Trophoblast cell (in vitro differentiated cells and primary cell): Measurements from ENCODE around the gene APCDD1.
"Not testable (repeated sequence)": the region's sequence is repeated elsewhere in the genome, so short reads cannot be mapped to it uniquely, and the experiment has no call there.

Experiments
- DNase-seq, 2 donors: peaks; one replicate each; pipeline ENCODE4 v3.0.0-alpha.2; 2016
- H2AFZ ChIP-seq: 2 replicates; pipeline ENCODE4 v1.6.1; 2013; ENCODE audit warnings: low read length, moderate library complexity, mild to moderate bottlenecking; ENCODE audit not compliant: insufficient read depth, poor library complexity
- H2AK5ac ChIP-seq: 2 replicates; pipeline ENCODE4 v1.6.1; 2013; ENCODE audit warnings: mild to moderate bottlenecking, low read length
- H2BK120ac ChIP-seq: 2 replicates; pipeline ENCODE4 v1.6.1; 2013; ENCODE audit warnings: low read length, mild to moderate bottlenecking, moderate library complexity; ENCODE audit not compliant: insufficient read depth, poor library complexity
- H2BK12ac ChIP-seq: 2 replicates; pipeline ENCODE4 v1.6.1; 2013; ENCODE audit warnings: mild to moderate bottlenecking, low read length, moderate library complexity
- H2BK5ac ChIP-seq: 2 replicates; pipeline ENCODE4 v1.6.1; 2013; ENCODE audit warnings: low read length, low read depth, moderate library complexity, mild to moderate bottlenecking; ENCODE audit not compliant: poor library complexity
- H3K14ac ChIP-seq: 2 replicates; pipeline ENCODE4 v1.6.1; 2013; ENCODE audit warnings: mild to moderate bottlenecking, low read length
- H3K18ac ChIP-seq: 2 replicates; pipeline ENCODE4 v1.6.1; 2013; ENCODE audit warnings: mild to moderate bottlenecking, low read length
- H3K23ac ChIP-seq: 2 replicates; pipeline ENCODE4 v1.6.1; 2013; ENCODE audit warnings: low read length
- H3K27ac ChIP-seq: 2 replicates; pipeline ENCODE4 v1.5.1; 2013; ENCODE audit warnings: low read depth, mild to moderate bottlenecking, inconsistent platforms, low read length, moderate library complexity
- H3K27me3 ChIP-seq: 2 replicates; pipeline ENCODE4 v1.6.1; 2013; ENCODE audit warnings: inconsistent platforms, mild to moderate bottlenecking, low read length, moderate library complexity; ENCODE audit not compliant: insufficient read depth
- H3K36me3 ChIP-seq, 2 experiments: 1 replicate in 1 of 2; 2 replicates in 1 of 2; pipeline ENCODE4 v1.6.1; 2013; ENCODE audit warnings: low read length in 2 of 2, mild to moderate bottlenecking in 2 of 2, moderate library complexity in 1 of 2; ENCODE audit not compliant: insufficient read depth in 2 of 2, control insufficient read depth in 1 of 2
- H3K4ac ChIP-seq: 2 replicates; pipeline ENCODE4 v1.6.1; 2013; ENCODE audit warnings: low read depth, mild to moderate bottlenecking, low read length, moderate library complexity
- H3K4me1 ChIP-seq, 2 experiments: 1 replicate in 1 of 2; 2 replicates in 1 of 2; pipeline ENCODE4 v1.6.1; 2013; ENCODE audit warnings: low read length in 2 of 2, mild to moderate bottlenecking in 2 of 2, moderate library complexity in 1 of 2; ENCODE audit not compliant: insufficient read depth in 2 of 2, control insufficient read depth in 1 of 2
- H3K4me2 ChIP-seq: 2 replicates; pipeline ENCODE4 v1.6.1; 2013; ENCODE audit warnings: inconsistent platforms, mild to moderate bottlenecking, low read length, moderate library complexity
- H3K4me3 ChIP-seq: 2 replicates; pipeline ENCODE4 v1.5.1; 2013; ENCODE audit warnings: mild to moderate bottlenecking, low read depth, low read length, inconsistent platforms
- H3K79me1 ChIP-seq: one replicate; pipeline ENCODE4 v1.6.1; 2013; ENCODE audit warnings: low read length
- H3K79me2 ChIP-seq: 2 replicates; pipeline ENCODE4 v1.6.1; 2013; ENCODE audit warnings: low read length, mild to moderate bottlenecking; ENCODE audit not compliant: control insufficient read depth, insufficient read depth, poor library complexity
- H3K9ac ChIP-seq: 2 replicates; pipeline ENCODE4 v1.6.1; 2013; ENCODE audit warnings: mild to moderate bottlenecking, low read length
- H3K9me3 ChIP-seq: 2 replicates; pipeline ENCODE4 v1.6.1; 2013; ENCODE audit warnings: low read depth, mild to moderate bottlenecking, control low read depth, inconsistent platforms, low read length; ENCODE audit not compliant: insufficient read depth
- H4K12ac ChIP-seq: 2 replicates; pipeline ENCODE4 v1.6.1; 2013; ENCODE audit warnings: low read depth, mild to moderate bottlenecking, low read length, moderate library complexity
- H4K8ac ChIP-seq: 2 replicates; pipeline ENCODE4 v1.6.1; 2013; ENCODE audit warnings: low read depth, mild to moderate bottlenecking, low read length, moderate library complexity
- H4K91ac ChIP-seq: one replicate; pipeline ENCODE4 v1.6.1; 2013; ENCODE audit warnings: low read depth, mild to moderate bottlenecking, low read length, moderate library complexity
- WGBS: extraction: QIAGEN DNeasy Blood & Tissue Kit; methylation state at CpG from one replicate; pipeline ENCODE4 v1.1.7; 2013; ENCODE audit warnings: missing lambda C conversion rate; ENCODE audit not compliant: insufficient read length, insufficient coverage; ENCODE audit errors: extremely low coverage; 5-methylcytosine and 5-hydroxymethylcytosine counted together

The APCDD1 gene

GRCh38 chr18:10536280-10536679 is 81.8 kb downstream of the APCDD1 start:
- Histone ChIP-seq H3K79me1 (no peaks in the 10 kb centered on the region), H3K18ac (no peak overlapping the region), H2AFZ (no peak overlapping the region), H3K9ac (no peak overlapping the region), H3K9me3 (no peaks in the 10 kb centered on the region), H2BK5ac (no peak overlapping the region), H4K91ac (no peak overlapping the region), H3K27me3 (no peaks in the 10 kb centered on the region), H3K36me3 (peaks cover 5% of the 10 kb centered on the region in 2 experiments), H3K23ac (no peak overlapping the region), H2AK5ac (no peak overlapping the region), H3K4me2 (no peak overlapping the region), H3K27ac (no peak overlapping the region), H4K12ac (no peak overlapping the region), H2BK12ac (no peak overlapping the region), H4K8ac (no peak overlapping the region), H3K4ac (no peak overlapping the region), H3K4me1 (no peaks in the 10 kb centered on the region), H3K4me3 (no peak overlapping the region), H3K14ac (no peak overlapping the region), H3K79me2 (no peaks in the 10 kb centered on the region), H2BK120ac (no peak overlapping the region)
- DNase-seq = no peak
- WGBS = no CpG with 5 or more reads among the region's 2 CpGs

- 100% methylated on average over 1 of the region's 2 CpGs for WGBS
- Histone ChIP-seq H3K18ac (no peak overlapping the region), H3K9me3 (no peaks in the 10 kb centered on the region), H3K4me1 (no peaks in the 10 kb centered on the region), H2BK120ac (no peak overlapping the region), H3K27ac (no peak overlapping the region), H2AK5ac (no peak overlapping the region), H3K23ac (no peak overlapping the region), H3K27me3 (no peaks in the 10 kb centered on the region), H2BK12ac (no peak overlapping the region), H3K79me1 (no peaks in the 10 kb centered on the region), H3K4me3 (no peak overlapping the region), H3K4ac (no peak overlapping the region), H3K79me2 (no peaks in the 10 kb centered on the region), H3K36me3 (peaks cover 5 to 11% of the 10 kb centered on the region in 2 experiments), H3K4me2 (no peak overlapping the region), H4K91ac (no peak overlapping the region), H3K14ac (no peak overlapping the region), H4K12ac (no peak overlapping the region), H4K8ac (no peak overlapping the region), H3K9ac (no peak overlapping the region), H2BK5ac (no peak overlapping the region), H2AFZ (no peak overlapping the region)
- DNase-seq = no peak
Observed at GRCh38 chr18:10537765-10538164, 83.3 kb downstream of the APCDD1 start.

- H2AK5ac ChIP-seq, H4K12ac ChIP-seq, H3K79me2 ChIP-seq, DNase-seq, H3K23ac ChIP-seq, H3K4me3 ChIP-seq, H3K27me3 ChIP-seq, H3K9ac ChIP-seq, H3K9me3 ChIP-seq, H2BK12ac ChIP-seq, H3K18ac ChIP-seq, H3K4me2 ChIP-seq, H3K14ac ChIP-seq, H3K4ac ChIP-seq, H2BK120ac ChIP-seq, H2AFZ ChIP-seq, H3K4me1 ChIP-seq, H4K91ac ChIP-seq, H3K79me1 ChIP-seq, H3K27ac ChIP-seq, H2BK5ac ChIP-seq, H4K8ac ChIP-seq: not testable (repeated sequence)
- peaks cover 2 to 13% of the 10 kb centered on the region in 2 experiments for H3K36me3 ChIP-seq
- no CpG with 5 or more reads among the region's 5 CpGs for WGBS
Observed at GRCh38 chr18:10539124-10539523, 84.7 kb downstream of the APCDD1 start.
